ENCODE measurements around the gene CYTH1. TPM values are rescaled to one million over a fixed set of nuclear protein-coding genes. Genes with fewer than 3 reads are reported as not detected.

The CYTH1 gene
- total RNA-seq, 1 donor from 2014 or later, result 34.0 TPM

- ATAC-seq (no peak), DNase-seq (ENCODE audit: missing footprints) (no peak)
- intact Hi-C loops (cut with DNase I), result no loop called here
Observed at GRCh38 chr17:78654325-78654724, 127.7 kb downstream of the CYTH1 start.

- ATAC-seq (no peak), DNase-seq (ENCODE audit: missing footprints) (no peak)
- intact Hi-C loops (cut with DNase I), result no loop called here
Observed at GRCh38 chr17:78653382-78653781, 128.7 kb downstream of the CYTH1 start.

GRCh38 chr17:78652913-78653312, 129.2 kb downstream of the CYTH1 start:
- DNase-seq (ENCODE audit: missing footprints) (no peak), ATAC-seq (no peak)
- intact Hi-C loops (cut with DNase I), result no loop called here

- DNase-seq (ENCODE audit: missing footprints) (no peak), ATAC-seq (no peak)
- intact Hi-C loops (cut with DNase I), result no loop called here
Observed at GRCh38 chr17:78652024-78652423, 130.0 kb downstream of the CYTH1 start.

GRCh38 chr17:78651554-78651953, 130.5 kb downstream of the CYTH1 start:
- intact Hi-C loops (cut with DNase I), result no loop called here
- DNase-seq (ENCODE audit: missing footprints) (no peak), ATAC-seq (no peak)

- DNase-seq (ENCODE audit: missing footprints) (no peak), ATAC-seq (no peak)
- intact Hi-C loops (cut with DNase I), result no loop called here
Observed at GRCh38 chr17:78650093-78650715, 131.9 kb downstream of the CYTH1 start.

- no peak for DNase-seq (ENCODE audit: missing footprints)
- ATAC-seq, result no peak
- intact Hi-C loops (cut with DNase I), result loop anchor here (5.0 kb wide), 1 partner anchor 56 kb away; no protein-coding TSS in a partner anchor
Observed at GRCh38 chr17:78648293-78648692, 133.8 kb downstream of the CYTH1 start.

GRCh38 chr17:78647032-78647431, 135.0 kb downstream of the CYTH1 start:
- intact Hi-C loops (cut with DNase I), result loop anchor here (5.0 kb wide), 1 partner anchor 55 kb away; no protein-coding TSS in a partner anchor
- DNase-seq (ENCODE audit: missing footprints) (no peak), ATAC-seq (no peak)

- ATAC-seq, result peak; percentile 89
- peak; percentile 88 for DNase-seq (ENCODE audit: missing footprints)
Observed at GRCh38 chr17:78645421-78646295, 136.4 kb downstream of the CYTH1 start.

GRCh38 chr17:78644931-78645351, 137.1 kb downstream of the CYTH1 start:
- intact Hi-C loops (cut with DNase I), result loop anchor here (5.0 kb wide), 1 partner anchor 53 kb away; no protein-coding TSS in a partner anchor
- ATAC-seq (no peak), DNase-seq (ENCODE audit: missing footprints) (no peak)

More at GRCh38 chr17:78645421-78646295, 136.4 kb downstream of the CYTH1 start:
- intact Hi-C loops (cut with DNase I), result loop anchor here (5.0 kb wide), 1 partner anchor 53 kb away; no protein-coding TSS in a partner anchor

GRCh38 chr17:78644224-78644623, 137.8 kb downstream of the CYTH1 start:
- ATAC-seq (no peak), DNase-seq (ENCODE audit: missing footprints) (no peak)
- intact Hi-C loops (cut with DNase I), result no loop called here

- no peak for DNase-seq (ENCODE audit: missing footprints)
- intact Hi-C loops (cut with DNase I), result no loop called here
- ATAC-seq, result no peak
Observed at GRCh38 chr17:78643326-78643725, 138.7 kb downstream of the CYTH1 start.

- DNase-seq (ENCODE audit: missing footprints), result no peak
- intact Hi-C loops (cut with DNase I), result no loop called here
Observed at GRCh38 chr17:78642707-78643106, 139.4 kb downstream of the CYTH1 start.

GRCh38 chr17:78641666-78642065, 140.4 kb downstream of the CYTH1 start:
- intact Hi-C loops (cut with DNase I), result no loop called here
- no peak for ATAC-seq
- no peak for DNase-seq (ENCODE audit: missing footprints)

More at GRCh38 chr17:78642707-78643106, 139.4 kb downstream of the CYTH1 start:
- no peak for ATAC-seq

GRCh38 chr17:78641243-78641642, 140.8 kb downstream of the CYTH1 start:
- no peak for ATAC-seq
- intact Hi-C loops (cut with DNase I), result no loop called here
- DNase-seq (ENCODE audit: missing footprints), result no peak

GRCh38 chr17:78640700-78641099, 141.4 kb downstream of the CYTH1 start:
- ATAC-seq (no peak), DNase-seq (ENCODE audit: missing footprints) (no peak)

GRCh38 chr17:78637643-78638420, 144.2 kb downstream of the CYTH1 start:
- no peak for DNase-seq (ENCODE audit: missing footprints)
- ATAC-seq, result no peak
- intact Hi-C loops (cut with DNase I), result no loop called here

More at GRCh38 chr17:78640700-78641099, 141.4 kb downstream of the CYTH1 start:
- intact Hi-C loops (cut with DNase I), result no loop called here

GRCh38 chr17:78637146-78637545, 144.9 kb downstream of the CYTH1 start:
- no peak for DNase-seq (ENCODE audit: missing footprints)
- no peak for ATAC-seq
- intact Hi-C loops (cut with DNase I), result no loop called here

- intact Hi-C loops (cut with DNase I), result no loop called here
- ATAC-seq (no peak), DNase-seq (ENCODE audit: missing footprints) (no peak)
Observed at GRCh38 chr17:78634154-78634553, 147.9 kb downstream of the CYTH1 start.

Measured in Right ventricle myocardium inferior (tissue), 1 donor.